ENCODE measurements around the gene SCUBE1. TPM values are rescaled to one million over a fixed set of nuclear protein-coding genes. Genes with fewer than 3 reads are reported as not detected.

SCUBE1 gene
- total and polyA plus RNA-seq, 2 experiments from 2014 or later, result 0.81 to 3.2 TPM

DNA sequence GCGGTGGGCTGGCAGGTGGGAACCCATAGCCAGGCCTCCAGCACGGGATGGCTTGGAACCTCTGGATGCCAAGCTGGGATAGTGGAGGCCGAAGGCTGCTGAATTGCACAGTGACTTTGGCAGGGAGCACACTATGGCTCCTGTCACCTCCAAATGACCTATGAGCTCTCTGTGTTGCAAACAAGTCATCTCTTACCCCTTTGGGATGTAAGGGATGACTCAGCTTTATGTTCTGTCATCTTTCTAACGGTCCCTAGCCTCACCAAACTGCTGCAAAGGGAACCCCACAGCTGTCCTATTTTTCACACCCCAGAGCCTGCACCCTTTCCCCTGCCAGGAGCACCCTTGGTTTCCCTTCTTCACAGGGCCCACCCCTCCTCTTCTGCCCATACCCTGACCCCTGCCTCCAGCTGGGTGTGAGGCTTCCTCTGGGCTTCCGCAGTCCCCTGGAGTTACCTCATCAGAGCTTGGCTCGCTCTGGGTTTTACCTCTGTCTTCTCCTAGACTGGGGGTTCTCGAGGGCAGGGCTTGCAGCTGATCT lies 2.7 kb upstream of the SCUBE1 start:
- Histone ChIP-seq H3F3A (replicated peaks; ENCODE audit: low read depth) (no peaks in the 10 kb centered on the region), H3K27me3 (ENCODE audit: insufficient read depth) (peaks cover 43% of the 10 kb centered on the region), H3K36me3 (ENCODE audit: insufficient read depth) (no peaks in the 10 kb centered on the region), H2AFZ (no peak overlapping the region), H3K27ac (ENCODE audit: low read depth) (no peak overlapping the region), H3K79me2 (replicated peaks; ENCODE audit: insufficient read depth) (no peaks in the 10 kb centered on the region), H3K4me1 (ENCODE audit: insufficient read depth) (0 out of 2 replicates have a peak, but pooled peaks cover 4% of the 10 kb centered on the region), H3K9me2 (ENCODE audit: insufficient read depth) (no peaks in the 10 kb centered on the region), H4K20me1 (replicated peaks; ENCODE audit: insufficient read depth) (no peaks in the 10 kb centered on the region), H3K4me2 (0 out of 2 replicates have a peak overlapping the region, but pooled peaks have one; percentile 15), H3K4me3 (no peak overlapping the region)
- H3K4me3 Mint-ChIP-seq, result no peak overlapping the region
- TF ChIP-seq EZH2phosphoT487 (IDR thresholded peaks at IDR 0.05; ENCODE audit: unreplicated experiment) (no peak), POLR2AphosphoS5 (IDR thresholded peaks at IDR 0.05; ENCODE audit: low read depth) (no peak), ZNF114 (CRISPR knock-in tag; IDR thresholded peaks at IDR 0.05) (no peak)
- TF ChIP-seq, protein P1, sequence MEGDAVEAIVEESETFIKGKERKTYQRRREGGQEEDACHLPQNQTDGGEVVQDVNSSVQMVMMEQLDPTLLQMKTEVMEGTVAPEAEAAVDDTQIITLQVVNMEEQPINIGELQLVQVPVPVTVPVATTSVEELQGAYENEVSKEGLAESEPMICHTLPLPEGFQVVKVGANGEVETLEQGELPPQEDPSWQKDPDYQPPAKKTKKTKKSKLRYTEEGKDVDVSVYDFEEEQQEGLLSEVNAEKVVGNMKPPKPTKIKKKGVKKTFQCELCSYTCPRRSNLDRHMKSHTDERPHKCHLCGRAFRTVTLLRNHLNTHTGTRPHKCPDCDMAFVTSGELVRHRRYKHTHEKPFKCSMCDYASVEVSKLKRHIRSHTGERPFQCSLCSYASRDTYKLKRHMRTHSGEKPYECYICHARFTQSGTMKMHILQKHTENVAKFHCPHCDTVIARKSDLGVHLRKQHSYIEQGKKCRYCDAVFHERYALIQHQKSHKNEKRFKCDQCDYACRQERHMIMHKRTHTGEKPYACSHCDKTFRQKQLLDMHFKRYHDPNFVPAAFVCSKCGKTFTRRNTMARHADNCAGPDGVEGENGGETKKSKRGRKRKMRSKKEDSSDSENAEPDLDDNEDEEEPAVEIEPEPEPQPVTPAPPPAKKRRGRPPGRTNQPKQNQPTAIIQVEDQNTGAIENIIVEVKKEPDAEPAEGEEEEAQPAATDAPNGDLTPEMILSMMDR (conservative IDR thresholded peaks at IDR 0.05; ENCODE audit: low read depth in 2 of 2), result no peak
- H3K9me3 Mint-ChIP-seq, result peaks cover 2% of the 10 kb centered on the region; the same call in 1 of the 3 replicates
- peaks cover 47% of the 10 kb centered on the region for H3K27me3 Mint-ChIP-seq (ENCODE audit: insufficient read depth, low read depth, poor library complexity)
- H3K4me1 Mint-ChIP-seq, result peaks cover 29% of the 10 kb centered on the region
- H3K36me3 Mint-ChIP-seq (ENCODE audit: low read depth), result no peaks in the 10 kb centered on the region; the same call in 1 of the 3 replicates
- DNase-seq (ENCODE audit: low spot score) (no peak), ATAC-seq (no peak)
- H3K27ac Mint-ChIP-seq, result no peak overlapping the region

DNA sequence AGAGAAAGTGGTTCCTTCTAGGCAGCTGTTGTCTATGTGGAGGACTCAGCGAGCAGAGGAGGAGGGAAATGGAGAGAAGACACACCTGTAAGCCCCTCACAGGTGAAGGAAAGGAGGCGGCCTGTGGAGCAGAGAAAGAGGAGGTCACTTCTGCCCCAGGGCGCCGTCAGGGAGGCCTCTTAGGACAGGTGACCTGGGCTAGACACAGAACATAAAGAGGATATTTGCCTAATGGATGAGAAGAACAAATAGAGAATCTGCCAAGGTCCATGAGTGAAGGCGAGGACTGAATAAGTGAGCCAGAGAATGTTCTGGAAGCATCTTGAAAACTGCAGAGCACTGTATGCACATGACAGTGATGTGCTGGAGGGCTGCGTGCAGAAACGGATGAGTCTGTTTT lies 2.2 kb upstream of the SCUBE1 start:
- Histone ChIP-seq H4K20me1 (replicated peaks; ENCODE audit: insufficient read depth) (no peaks in the 10 kb centered on the region), H2AFZ (no peak overlapping the region), H3K9me2 (ENCODE audit: insufficient read depth) (no peaks in the 10 kb centered on the region), H3K36me3 (ENCODE audit: insufficient read depth) (no peaks in the 10 kb centered on the region), H3K79me2 (replicated peaks; ENCODE audit: insufficient read depth) (no peaks in the 10 kb centered on the region), H3K27ac (ENCODE audit: low read depth) (no peak overlapping the region), H3F3A (replicated peaks; ENCODE audit: low read depth) (no peaks in the 10 kb centered on the region), H3K4me1 (ENCODE audit: insufficient read depth) (0 out of 2 replicates have a peak, but pooled peaks cover 4% of the 10 kb centered on the region), H3K4me3 (no peak overlapping the region), H3K4me2 (no peak overlapping the region), H3K27me3 (ENCODE audit: insufficient read depth) (peaks cover 48% of the 10 kb centered on the region)
- DNase-seq (ENCODE audit: low spot score), result no peak
- H3K27me3 Mint-ChIP-seq (ENCODE audit: insufficient read depth, low read depth, poor library complexity), result peaks cover 50% of the 10 kb centered on the region
- H3K9me3 Mint-ChIP-seq, result peaks cover 3% of the 10 kb centered on the region; the same call in 2 of the 3 replicates
- ATAC-seq, result no peak
- H3K36me3 Mint-ChIP-seq (ENCODE audit: low read depth), result no peaks in the 10 kb centered on the region; the same call in 1 of the 3 replicates
- no peak overlapping the region for H3K27ac Mint-ChIP-seq
- TF ChIP-seq, protein P2, sequence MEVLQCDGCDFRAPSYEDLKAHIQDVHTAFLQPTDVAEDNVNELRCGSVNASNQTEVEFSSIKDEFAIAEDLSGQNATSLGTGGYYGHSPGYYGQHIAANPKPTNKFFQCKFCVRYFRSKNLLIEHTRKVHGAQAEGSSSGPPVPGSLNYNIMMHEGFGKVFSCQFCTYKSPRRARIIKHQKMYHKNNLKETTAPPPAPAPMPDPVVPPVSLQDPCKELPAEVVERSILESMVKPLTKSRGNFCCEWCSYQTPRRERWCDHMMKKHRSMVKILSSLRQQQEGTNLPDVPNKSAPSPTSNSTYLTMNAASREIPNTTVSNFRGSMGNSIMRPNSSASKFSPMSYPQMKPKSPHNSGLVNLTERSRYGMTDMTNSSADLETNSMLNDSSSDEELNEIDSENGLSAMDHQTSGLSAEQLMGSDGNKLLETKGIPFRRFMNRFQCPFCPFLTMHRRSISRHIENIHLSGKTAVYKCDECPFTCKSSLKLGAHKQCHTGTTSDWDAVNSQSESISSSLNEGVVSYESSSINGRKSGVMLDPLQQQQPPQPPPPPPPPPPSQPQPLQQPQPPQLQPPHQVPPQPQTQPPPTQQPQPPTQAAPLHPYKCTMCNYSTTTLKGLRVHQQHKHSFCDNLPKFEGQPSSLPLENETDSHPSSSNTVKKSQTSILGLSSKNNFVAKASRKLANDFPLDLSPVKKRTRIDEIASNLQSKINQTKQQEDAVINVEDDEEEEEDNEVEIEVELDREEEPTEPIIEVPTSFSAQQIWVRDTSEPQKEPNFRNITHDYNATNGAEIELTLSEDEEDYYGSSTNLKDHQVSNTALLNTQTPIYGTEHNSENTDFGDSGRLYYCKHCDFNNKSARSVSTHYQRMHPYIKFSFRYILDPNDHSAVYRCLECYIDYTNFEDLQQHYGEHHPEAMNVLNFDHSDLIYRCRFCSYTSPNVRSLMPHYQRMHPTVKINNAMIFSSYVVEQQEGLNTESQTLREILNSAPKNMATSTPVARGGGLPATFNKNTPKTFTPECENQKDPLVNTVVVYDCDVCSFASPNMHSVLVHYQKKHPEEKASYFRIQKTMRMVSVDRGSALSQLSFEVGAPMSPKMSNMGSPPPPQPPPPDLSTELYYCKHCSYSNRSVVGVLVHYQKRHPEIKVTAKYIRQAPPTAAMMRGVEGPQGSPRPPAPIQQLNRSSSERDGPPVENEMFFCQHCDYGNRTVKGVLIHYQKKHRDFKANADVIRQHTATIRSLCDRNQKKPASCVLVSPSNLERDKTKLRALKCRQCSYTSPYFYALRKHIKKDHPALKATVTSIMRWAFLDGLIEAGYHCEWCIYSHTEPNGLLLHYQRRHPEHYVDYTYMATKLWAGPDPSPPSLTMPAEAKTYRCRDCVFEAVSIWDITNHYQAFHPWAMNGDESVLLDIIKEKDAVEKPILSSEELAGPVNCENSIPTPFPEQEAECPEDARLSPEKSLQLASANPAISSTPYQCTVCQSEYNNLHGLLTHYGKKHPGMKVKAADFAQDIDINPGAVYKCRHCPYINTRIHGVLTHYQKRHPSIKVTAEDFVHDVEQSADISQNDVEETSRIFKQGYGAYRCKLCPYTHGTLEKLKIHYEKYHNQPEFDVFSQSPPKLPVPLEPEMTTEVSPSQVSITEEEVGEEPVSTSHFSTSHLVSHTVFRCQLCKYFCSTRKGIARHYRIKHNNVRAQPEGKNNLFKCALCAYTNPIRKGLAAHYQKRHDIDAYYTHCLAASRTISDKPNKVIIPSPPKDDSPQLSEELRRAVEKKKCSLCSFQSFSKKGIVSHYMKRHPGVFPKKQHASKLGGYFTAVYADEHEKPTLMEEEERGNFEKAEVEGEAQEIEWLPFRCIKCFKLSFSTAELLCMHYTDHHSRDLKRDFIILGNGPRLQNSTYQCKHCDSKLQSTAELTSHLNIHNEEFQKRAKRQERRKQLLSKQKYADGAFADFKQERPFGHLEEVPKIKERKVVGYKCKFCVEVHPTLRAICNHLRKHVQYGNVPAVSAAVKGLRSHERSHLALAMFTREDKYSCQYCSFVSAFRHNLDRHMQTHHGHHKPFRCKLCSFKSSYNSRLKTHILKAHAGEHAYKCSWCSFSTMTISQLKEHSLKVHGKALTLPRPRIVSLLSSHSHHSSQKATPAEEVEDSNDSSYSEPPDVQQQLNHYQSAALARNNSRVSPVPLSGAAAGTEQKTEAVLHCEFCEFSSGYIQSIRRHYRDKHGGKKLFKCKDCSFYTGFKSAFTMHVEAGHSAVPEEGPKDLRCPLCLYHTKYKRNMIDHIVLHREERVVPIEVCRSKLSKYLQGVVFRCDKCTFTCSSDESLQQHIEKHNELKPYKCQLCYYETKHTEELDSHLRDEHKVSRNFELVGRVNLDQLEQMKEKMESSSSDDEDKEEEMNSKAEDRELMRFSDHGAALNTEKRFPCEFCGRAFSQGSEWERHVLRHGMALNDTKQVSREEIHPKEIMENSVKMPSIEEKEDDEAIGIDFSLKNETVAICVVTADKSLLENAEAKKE (CRISPR knock-in tag; IDR thresholded peaks at IDR 0.05), result no peak
- TF ChIP-seq JUNB (IDR thresholded peaks at IDR 0.05; ENCODE audit: unreplicated experiment) (no peak), POLR2AphosphoS5 (IDR thresholded peaks at IDR 0.05; ENCODE audit: low read depth) (no peak), ZNF114 (CRISPR knock-in tag; IDR thresholded peaks at IDR 0.05) (no peak)
- TF ChIP-seq, protein P3, sequence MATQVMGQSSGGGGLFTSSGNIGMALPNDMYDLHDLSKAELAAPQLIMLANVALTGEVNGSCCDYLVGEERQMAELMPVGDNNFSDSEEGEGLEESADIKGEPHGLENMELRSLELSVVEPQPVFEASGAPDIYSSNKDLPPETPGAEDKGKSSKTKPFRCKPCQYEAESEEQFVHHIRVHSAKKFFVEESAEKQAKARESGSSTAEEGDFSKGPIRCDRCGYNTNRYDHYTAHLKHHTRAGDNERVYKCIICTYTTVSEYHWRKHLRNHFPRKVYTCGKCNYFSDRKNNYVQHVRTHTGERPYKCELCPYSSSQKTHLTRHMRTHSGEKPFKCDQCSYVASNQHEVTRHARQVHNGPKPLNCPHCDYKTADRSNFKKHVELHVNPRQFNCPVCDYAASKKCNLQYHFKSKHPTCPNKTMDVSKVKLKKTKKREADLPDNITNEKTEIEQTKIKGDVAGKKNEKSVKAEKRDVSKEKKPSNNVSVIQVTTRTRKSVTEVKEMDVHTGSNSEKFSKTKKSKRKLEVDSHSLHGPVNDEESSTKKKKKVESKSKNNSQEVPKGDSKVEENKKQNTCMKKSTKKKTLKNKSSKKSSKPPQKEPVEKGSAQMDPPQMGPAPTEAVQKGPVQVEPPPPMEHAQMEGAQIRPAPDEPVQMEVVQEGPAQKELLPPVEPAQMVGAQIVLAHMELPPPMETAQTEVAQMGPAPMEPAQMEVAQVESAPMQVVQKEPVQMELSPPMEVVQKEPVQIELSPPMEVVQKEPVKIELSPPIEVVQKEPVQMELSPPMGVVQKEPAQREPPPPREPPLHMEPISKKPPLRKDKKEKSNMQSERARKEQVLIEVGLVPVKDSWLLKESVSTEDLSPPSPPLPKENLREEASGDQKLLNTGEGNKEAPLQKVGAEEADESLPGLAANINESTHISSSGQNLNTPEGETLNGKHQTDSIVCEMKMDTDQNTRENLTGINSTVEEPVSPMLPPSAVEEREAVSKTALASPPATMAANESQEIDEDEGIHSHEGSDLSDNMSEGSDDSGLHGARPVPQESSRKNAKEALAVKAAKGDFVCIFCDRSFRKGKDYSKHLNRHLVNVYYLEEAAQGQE (IDR thresholded peaks at IDR 0.05; ENCODE audit: unreplicated experiment), result no peak
- no peak overlapping the region for H3K4me3 Mint-ChIP-seq
- peaks cover 29% of the 10 kb centered on the region for H3K4me1 Mint-ChIP-seq
